MCF 10A (cell line): Measurements from ENCODE around the gene GPR156. TPM values are rescaled to one million over a fixed set of nuclear protein-coding genes. Genes with fewer than 3 reads are reported as not detected.
A peak's percentile ranks its signal among the peaks of the same experiment; 100 is the strongest.

Experiments
- BruUV-seq: library from RNA; stranded (reverse); fragments of 400-500 nt; replicated peaks from 2 replicates; lab custom pipeline; 2021; lab: Mats Ljungman, UMichigan
- CTCF ChIA-PET: fragments of 300-600 bp; sonication (Branson Sonifier 250); formaldehyde crosslinking; extraction: SDS; loops from one replicate; lab custom pipeline; 2021; ENCODE audit warnings: antibody characterized with exemption, inconsistent platforms; lab: Yijun Ruan, JAX
- POLR2A ChIA-PET: fragments of 300-600, 350-650 bp; sonication (Branson Sonifier 250); formaldehyde crosslinking; extraction: SDS; loops from one replicate; lab custom pipeline; 2020; ENCODE audit warnings: antibody characterized with exemption, inconsistent platforms; lab: Yijun Ruan, JAX
- DNase-seq: peaks from one replicate; pipeline ENCODE4 v3.0.0-alpha.2; 2018; ENCODE audit not compliant: unreplicated experiment
- H3K27ac Mint-ChIP-seq: one replicate; pipeline ENCODE4 v1.8.0; 2022; ENCODE audit warnings: mild to moderate bottlenecking, low read depth, mixed read lengths; ENCODE audit not compliant: unreplicated experiment
- H3K27me3 Mint-ChIP-seq: one replicate; pipeline ENCODE4 v1.8.0; 2022; ENCODE audit warnings: mixed read lengths; ENCODE audit not compliant: insufficient read depth, unreplicated experiment
- H3K36me3 Mint-ChIP-seq: one replicate; pipeline ENCODE4 v1.8.0; 2022; ENCODE audit warnings: mild to moderate bottlenecking, moderate library complexity, mixed read lengths; ENCODE audit not compliant: insufficient read depth, unreplicated experiment
- H3K4me1 Mint-ChIP-seq: one replicate; pipeline ENCODE4 v1.8.0; 2022; ENCODE audit warnings: mixed read lengths; ENCODE audit not compliant: insufficient read depth, unreplicated experiment
- H3K4me3 Mint-ChIP-seq: one replicate; pipeline ENCODE4 v1.8.0; 2022; ENCODE audit warnings: mild to moderate bottlenecking, moderate library complexity, mixed read lengths; ENCODE audit not compliant: unreplicated experiment
- H3K9me3 Mint-ChIP-seq: one replicate; pipeline ENCODE4 v1.8.0; 2022; ENCODE audit warnings: mixed read lengths; ENCODE audit not compliant: unreplicated experiment
- intact Hi-C: fragments of 100-400 bp; cut with micrococcal nuclease; formaldehyde crosslinking; loops from 2 replicates; pipeline ENCODE4 v1.14.1; 2022
- total RNA-seq: library from RNA; stranded (reverse); gene quantifications from 2 replicates; pipeline ENCODE4 v1.2.3, GENCODE V29; 2022
- TF ChIP-seq, protein P1 (sequence below): fragments of 200-600 bp; IDR thresholded peaks from one replicate; pipeline ENCODE4 v1.8.0; 2022; ENCODE audit warnings: antibody characterized with exemption, mild to moderate bottlenecking; ENCODE audit not compliant: unreplicated experiment

The GPR156 gene
- total RNA-seq, 1 experiment from 2014 or later = 0.72 TPM

DNA sequence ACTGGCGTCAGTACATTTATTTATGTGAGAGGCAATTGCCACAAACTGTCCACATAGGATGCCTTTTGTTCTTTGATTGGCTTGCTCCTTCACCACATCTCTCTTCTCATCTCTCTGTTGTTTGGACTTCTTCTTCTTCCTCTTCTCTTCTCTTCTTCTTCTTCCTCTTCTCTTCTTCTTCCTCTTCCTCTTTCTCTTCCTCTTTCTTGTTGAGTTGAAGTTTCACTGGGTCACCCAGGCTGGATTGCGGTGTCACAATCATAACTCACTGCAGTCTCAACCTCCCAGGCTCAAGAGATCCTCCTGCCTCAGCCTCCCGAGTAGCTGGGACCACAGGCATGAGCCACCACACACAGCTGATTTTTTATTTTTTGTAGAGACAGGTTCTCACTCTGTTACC is 123.1 kb downstream of the GPR156 start:
- no peak overlapping the region for H3K4me3 Mint-ChIP-seq
- peak overlapping the region; percentile 71 for H3K27ac Mint-ChIP-seq
- POLR2A ChIA-PET = interaction anchor here (1.5 kb wide), 1 partner anchor 8 kb away, joined by 5 read pairs; no protein-coding TSS in a partner anchor
- no TSS peak for BruUV-seq
- no peak for DNase-seq
- intact Hi-C loops = no loop called here
- CTCF ChIA-PET = interaction anchor here (1.1 kb wide), 1 partner anchor 12 kb away, joined by 4 read pairs; no protein-coding TSS in a partner anchor
- TF ChIP-seq, protein P1, sequence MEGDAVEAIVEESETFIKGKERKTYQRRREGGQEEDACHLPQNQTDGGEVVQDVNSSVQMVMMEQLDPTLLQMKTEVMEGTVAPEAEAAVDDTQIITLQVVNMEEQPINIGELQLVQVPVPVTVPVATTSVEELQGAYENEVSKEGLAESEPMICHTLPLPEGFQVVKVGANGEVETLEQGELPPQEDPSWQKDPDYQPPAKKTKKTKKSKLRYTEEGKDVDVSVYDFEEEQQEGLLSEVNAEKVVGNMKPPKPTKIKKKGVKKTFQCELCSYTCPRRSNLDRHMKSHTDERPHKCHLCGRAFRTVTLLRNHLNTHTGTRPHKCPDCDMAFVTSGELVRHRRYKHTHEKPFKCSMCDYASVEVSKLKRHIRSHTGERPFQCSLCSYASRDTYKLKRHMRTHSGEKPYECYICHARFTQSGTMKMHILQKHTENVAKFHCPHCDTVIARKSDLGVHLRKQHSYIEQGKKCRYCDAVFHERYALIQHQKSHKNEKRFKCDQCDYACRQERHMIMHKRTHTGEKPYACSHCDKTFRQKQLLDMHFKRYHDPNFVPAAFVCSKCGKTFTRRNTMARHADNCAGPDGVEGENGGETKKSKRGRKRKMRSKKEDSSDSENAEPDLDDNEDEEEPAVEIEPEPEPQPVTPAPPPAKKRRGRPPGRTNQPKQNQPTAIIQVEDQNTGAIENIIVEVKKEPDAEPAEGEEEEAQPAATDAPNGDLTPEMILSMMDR = no peak
- H3K9me3 Mint-ChIP-seq = peaks cover 12% of the 10 kb centered on the region
- H3K36me3 Mint-ChIP-seq = no peaks in the 10 kb centered on the region
- H3K27me3 Mint-ChIP-seq = no peaks in the 10 kb centered on the region
- peaks cover 32% of the 10 kb centered on the region for H3K4me1 Mint-ChIP-seq

DNA sequence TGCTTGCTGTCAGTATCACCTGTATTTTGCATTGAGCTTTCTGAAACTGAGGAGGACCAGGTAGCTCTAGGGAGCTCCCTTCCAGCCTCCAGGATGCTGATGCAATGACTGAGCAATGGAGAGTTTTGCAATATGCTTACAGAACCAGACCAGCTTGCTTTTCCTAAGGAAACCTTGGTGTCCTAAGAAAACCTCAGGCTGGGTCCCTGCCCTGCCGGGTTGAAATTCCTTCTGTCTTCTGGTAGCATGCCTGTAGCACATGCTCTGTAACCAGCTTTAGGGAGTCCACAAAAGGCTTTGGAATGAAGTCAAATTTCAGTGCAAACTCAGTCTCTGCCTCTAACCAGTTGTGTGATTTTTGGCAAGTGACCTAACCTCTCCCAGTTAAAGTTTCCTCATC is 125.0 kb downstream of the GPR156 start:
- peak overlapping the region; percentile 96 for H3K27ac Mint-ChIP-seq
- ChIA-PET POLR2A (interaction anchor here (0.8 to 4.3 kb wide), 15 partner anchors 10 to 70 kb away, joined by 3 to 71 read pairs (median 13); partner anchors contain the start of gene GSK3B), CTCF (interaction anchor here (0.6 to 2.9 kb wide), 10 partner anchors 9 to 268 kb away, joined by 3 to 11 read pairs (median 4); no protein-coding TSS in a partner anchor)
- intact Hi-C loops = loop anchor here (1.0 kb wide), 2 partner anchors 10 to 66 kb away; partner anchors contain the start of gene GSK3B
- H3K4me3 Mint-ChIP-seq = no peak overlapping the region
- no peaks in the 10 kb centered on the region for H3K36me3 Mint-ChIP-seq
- H3K9me3 Mint-ChIP-seq = peaks cover 24% of the 10 kb centered on the region
- TF ChIP-seq, protein P1 = no peak
- no TSS peak for BruUV-seq
- peaks cover 32% of the 10 kb centered on the region for H3K4me1 Mint-ChIP-seq
- peak; percentile 99 for DNase-seq
- no peaks in the 10 kb centered on the region for H3K27me3 Mint-ChIP-seq

DNA sequence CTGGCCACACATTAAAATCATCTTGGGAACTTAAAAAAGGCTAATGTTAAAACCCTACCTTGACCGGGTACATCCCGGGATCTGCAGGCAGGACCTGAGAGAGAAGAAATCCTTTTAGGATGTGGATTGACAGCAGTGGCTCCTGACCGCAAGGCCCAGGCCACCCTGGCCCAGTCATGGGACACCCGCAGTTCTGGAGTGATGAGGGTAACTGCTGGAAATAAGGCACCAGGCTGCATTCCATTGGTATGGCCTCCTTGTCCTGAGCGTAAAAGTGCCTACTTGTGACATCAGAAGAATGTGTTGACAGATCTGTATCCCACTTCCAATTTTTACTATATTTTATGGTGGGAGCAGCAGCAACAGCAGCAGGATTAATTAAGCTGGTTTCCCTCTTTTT is 127.3 kb downstream of the GPR156 start:
- TF ChIP-seq, protein P1 = no peak
- Mint-ChIP-seq H3K4me3 (no peak overlapping the region), H3K9me3 (peaks cover 24% of the 10 kb centered on the region), H3K4me1 (peaks cover 45% of the 10 kb centered on the region), H3K36me3 (no peaks in the 10 kb centered on the region), H3K27ac (no peak overlapping the region), H3K27me3 (no peaks in the 10 kb centered on the region)
- BruUV-seq = no TSS peak
- CTCF ChIA-PET = interaction anchor here (0.5 to 2.9 kb wide), 3 partner anchors 9 to 94 kb away, joined by 3 to 11 read pairs (median 4); no protein-coding TSS in a partner anchor
- intact Hi-C loops = no loop called here
- POLR2A ChIA-PET = interaction anchor here (3.5 to 4.3 kb wide), 3 partner anchors 10 to 63 kb away, joined by 49 to 71 read pairs (median 54); partner anchors contain the start of gene GSK3B
- DNase-seq = no peak

DNA sequence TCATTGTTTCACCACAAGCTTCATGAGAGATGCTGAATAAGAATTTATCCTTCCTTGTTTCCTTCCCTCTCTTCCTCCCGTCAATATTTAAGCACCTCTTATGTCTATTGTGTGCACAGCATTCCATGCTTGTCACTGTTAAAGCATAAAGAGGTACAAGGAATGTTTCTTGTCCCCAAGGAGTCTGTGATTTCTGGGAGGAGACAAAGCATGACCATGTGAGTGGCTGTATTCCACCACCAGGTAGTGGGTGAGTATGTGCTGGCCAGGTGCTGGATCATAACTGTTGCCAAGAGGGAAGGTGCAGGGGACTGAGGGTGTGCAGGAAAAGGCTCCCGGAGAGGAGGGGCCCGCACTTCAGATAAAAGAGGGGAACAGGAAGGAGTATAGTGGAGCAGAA is 127.9 kb downstream of the GPR156 start:
- POLR2A ChIA-PET = interaction anchor here (1.2 to 4.3 kb wide), 2 partner anchors 44 to 63 kb away, joined by 3 to 71 read pairs; partner anchors contain the start of gene GSK3B
- TF ChIP-seq, protein P1 = no peak
- CTCF ChIA-PET = no interaction called here
- Mint-ChIP-seq H3K4me1 (peaks cover 42% of the 10 kb centered on the region), H3K36me3 (no peaks in the 10 kb centered on the region), H3K27ac (no peak overlapping the region), H3K4me3 (no peak overlapping the region), H3K27me3 (no peaks in the 10 kb centered on the region), H3K9me3 (peaks cover 21% of the 10 kb centered on the region)
- no peak for DNase-seq
- no TSS peak for BruUV-seq
- intact Hi-C loops = no loop called here
